HFFc6 (cell line): Measurements from ENCODE around the gene P2RX2. TPM values are rescaled to one million over a fixed set of nuclear protein-coding genes. Genes with fewer than 3 reads are reported as not detected.

Experiments used
- DNase-seq: peaks from one replicate; pipeline ENCODE4 v3.0.0-alpha.2; 2018
- H3K27ac Mint-ChIP-seq: 2 replicates; pipeline ENCODE4 v1.8.0; 2020; ENCODE audit warnings: mild to moderate bottlenecking, mixed read lengths
- H3K27me3 Mint-ChIP-seq: 2 replicates; pipeline ENCODE4 v1.8.0; 2021; ENCODE audit warnings: mild to moderate bottlenecking, moderate library complexity, mixed read lengths; ENCODE audit not compliant: insufficient read depth
- H3K36me3 Mint-ChIP-seq: 2 replicates; pipeline ENCODE4 v1.8.0; 2021; ENCODE audit warnings: low read depth, mixed read lengths
- H3K4me1 Mint-ChIP-seq: 2 replicates; pipeline ENCODE4 v1.8.0; 2020; ENCODE audit warnings: low read depth, mixed read lengths
- H3K4me3 Mint-ChIP-seq: 2 replicates; pipeline ENCODE4 v1.8.0; 2020; ENCODE audit warnings: mild to moderate bottlenecking, moderate library complexity, mixed read lengths
- H3K9me3 Mint-ChIP-seq: 2 replicates; pipeline ENCODE4 v1.8.0; 2020; ENCODE audit warnings: mild to moderate bottlenecking, mixed read lengths
- total RNA-seq, 6 experiments: library from RNA; stranded (reverse); fragmentation: NEBNext Ultra II Directional; extraction: Animal tissue kit (Norgen Biotek cat#: 25700); gene quantifications; 2 replicates in 1 of 6; 3 replicates in 5 of 6; pipeline ENCODE4 v1.2.3, GENCODE V29; 2021
- TF ChIP-seq, protein P1 (sequence below): fragments of 200-600 bp; sonication (generic); IDR thresholded peaks from 2 replicates; pipeline ENCODE4 v1.5.0; 2021; ENCODE audit warnings: antibody characterized with exemption, mild to moderate bottlenecking

Gene P2RX2
- total RNA-seq, 6 experiments from 2014 or later, result not detected

DNA sequence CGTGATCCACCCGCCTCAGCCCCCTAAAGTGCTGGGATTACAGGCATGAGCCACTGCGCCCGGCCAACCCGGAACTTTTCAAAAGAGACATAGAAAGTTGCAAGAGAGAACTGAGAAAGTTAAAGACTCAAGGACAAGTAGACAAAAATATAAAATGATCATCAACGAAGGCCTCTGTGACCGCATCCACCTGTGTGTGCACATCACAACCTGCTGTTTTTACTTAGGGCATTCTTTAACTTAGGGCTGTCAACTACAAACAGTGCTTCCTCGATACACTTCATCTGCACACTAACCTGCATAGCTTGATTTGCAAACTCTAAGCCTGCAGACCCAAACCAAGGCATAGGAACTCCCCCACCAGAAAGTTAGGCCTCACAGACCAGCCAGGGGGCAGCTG lies 14.8 kb downstream of the P2RX2 start:
- no peak for DNase-seq
- TF ChIP-seq, protein P1, sequence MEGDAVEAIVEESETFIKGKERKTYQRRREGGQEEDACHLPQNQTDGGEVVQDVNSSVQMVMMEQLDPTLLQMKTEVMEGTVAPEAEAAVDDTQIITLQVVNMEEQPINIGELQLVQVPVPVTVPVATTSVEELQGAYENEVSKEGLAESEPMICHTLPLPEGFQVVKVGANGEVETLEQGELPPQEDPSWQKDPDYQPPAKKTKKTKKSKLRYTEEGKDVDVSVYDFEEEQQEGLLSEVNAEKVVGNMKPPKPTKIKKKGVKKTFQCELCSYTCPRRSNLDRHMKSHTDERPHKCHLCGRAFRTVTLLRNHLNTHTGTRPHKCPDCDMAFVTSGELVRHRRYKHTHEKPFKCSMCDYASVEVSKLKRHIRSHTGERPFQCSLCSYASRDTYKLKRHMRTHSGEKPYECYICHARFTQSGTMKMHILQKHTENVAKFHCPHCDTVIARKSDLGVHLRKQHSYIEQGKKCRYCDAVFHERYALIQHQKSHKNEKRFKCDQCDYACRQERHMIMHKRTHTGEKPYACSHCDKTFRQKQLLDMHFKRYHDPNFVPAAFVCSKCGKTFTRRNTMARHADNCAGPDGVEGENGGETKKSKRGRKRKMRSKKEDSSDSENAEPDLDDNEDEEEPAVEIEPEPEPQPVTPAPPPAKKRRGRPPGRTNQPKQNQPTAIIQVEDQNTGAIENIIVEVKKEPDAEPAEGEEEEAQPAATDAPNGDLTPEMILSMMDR, result no peak
- H3K36me3 Mint-ChIP-seq, result peaks cover 44% of the 10 kb centered on the region
- H3K4me1 Mint-ChIP-seq, result no peaks in the 10 kb centered on the region
- H3K4me3 Mint-ChIP-seq, result no peak overlapping the region
- H3K27ac Mint-ChIP-seq, result no peak overlapping the region
- H3K27me3 Mint-ChIP-seq, result peaks cover 3% of the 10 kb centered on the region
- H3K9me3 Mint-ChIP-seq, result no peaks in the 10 kb centered on the region

DNA sequence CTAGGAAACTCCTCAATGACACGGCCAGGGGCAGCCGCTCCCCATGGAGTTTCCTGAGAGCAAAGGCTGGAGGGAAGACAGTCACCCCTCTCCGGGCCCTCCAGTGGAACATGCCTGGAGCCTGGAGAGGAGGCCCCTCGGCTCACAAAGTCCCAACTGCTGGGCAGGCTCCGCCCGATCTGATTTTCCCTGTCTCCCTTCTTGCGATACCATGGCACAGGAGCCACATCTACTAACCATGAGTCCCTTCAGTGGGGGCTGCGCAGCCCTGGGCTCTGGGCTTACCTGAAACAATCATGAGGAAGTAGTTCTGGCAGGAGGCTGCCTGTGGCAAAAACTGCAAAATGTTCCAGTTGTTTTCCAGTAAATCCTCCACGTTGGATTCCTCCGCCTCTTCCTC lies 15.3 kb downstream of the P2RX2 start:
- peaks cover 3% of the 10 kb centered on the region for H3K27me3 Mint-ChIP-seq
- TF ChIP-seq, protein P1, result no peak
- no peak overlapping the region for H3K4me3 Mint-ChIP-seq
- H3K27ac Mint-ChIP-seq, result no peak overlapping the region
- no peaks in the 10 kb centered on the region for H3K9me3 Mint-ChIP-seq
- no peak for DNase-seq
- H3K4me1 Mint-ChIP-seq, result no peaks in the 10 kb centered on the region
- peaks cover 42% of the 10 kb centered on the region for H3K36me3 Mint-ChIP-seq

DNA sequence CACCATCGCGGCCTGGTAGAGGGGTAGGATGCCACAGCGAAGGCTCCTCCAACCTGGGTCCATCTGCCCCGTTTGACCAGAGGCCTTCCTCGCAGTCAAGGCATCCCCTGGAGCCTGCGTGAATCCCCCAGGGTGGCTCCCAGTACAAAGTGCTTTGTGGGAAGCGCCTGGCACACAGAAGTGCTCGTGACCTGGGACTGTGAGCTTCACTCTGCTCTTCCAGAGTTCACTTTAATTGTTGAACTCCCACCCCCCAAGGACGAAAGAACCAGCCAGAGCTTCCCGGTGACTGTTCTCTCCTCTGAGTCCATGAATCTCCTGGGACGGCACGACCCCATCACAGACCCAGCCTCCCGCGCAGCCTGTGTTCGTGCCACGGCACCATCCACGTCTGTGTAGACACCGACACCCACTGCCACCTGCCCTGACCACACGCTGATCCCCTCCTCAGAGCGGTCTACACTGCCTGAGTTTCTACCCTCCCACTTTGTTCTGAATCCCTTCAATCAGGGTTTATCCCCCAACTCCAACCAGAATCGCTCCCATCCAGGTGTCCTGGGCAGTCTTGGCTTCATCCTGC lies 15.9 kb downstream of the P2RX2 start:
- no peak for DNase-seq
- no peaks in the 10 kb centered on the region for H3K9me3 Mint-ChIP-seq
- no peak overlapping the region for H3K27ac Mint-ChIP-seq
- TF ChIP-seq, protein P1, result no peak
- peaks cover 2% of the 10 kb centered on the region for H3K27me3 Mint-ChIP-seq
- H3K4me1 Mint-ChIP-seq, result no peaks in the 10 kb centered on the region
- no peak overlapping the region for H3K4me3 Mint-ChIP-seq
- H3K36me3 Mint-ChIP-seq, result peaks cover 42% of the 10 kb centered on the region

DNA sequence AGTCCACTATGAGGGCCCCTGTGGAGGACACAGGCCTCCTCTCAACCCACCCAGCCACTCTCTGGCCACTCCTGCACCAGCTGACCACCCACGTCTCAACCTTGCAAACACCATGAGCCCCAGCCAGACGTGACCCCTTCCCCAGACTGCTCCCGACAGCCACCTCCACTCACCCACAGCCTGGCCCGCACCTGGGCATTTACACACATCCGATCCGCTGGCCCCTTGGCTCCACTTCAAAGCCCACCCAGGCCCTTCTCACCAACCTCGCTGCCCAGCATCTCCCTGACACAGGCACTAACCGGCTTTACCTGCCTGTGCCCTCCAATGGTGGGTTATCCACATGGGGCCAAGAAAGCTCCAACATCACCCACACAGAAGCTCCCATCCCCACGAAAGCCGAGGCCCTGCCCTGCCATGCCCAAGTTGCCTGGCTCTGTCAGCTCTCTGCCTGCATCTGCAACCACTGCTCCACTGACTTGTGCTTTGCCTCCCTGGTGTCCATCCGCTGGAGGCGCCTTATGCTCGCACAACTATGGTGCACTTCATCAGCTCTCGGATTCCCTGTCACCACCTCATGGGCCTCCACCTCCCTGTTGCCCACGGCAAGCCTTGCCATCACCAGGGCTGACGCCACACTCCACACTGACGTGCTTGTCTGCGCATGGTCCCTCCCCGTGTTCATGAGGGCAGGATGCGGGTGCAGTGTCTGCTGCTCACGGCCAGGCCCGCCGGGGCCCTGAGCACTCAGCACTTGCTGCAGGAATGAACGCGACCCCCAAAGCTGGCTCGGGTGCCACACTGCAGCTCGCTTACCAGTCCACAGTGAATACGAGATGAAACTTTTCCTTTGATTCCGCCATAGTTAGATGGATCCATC lies 16.7 kb downstream of the P2RX2 start:
- TF ChIP-seq, protein P1, result no peak
- Mint-ChIP-seq H3K4me3 (no peak overlapping the region), H3K4me1 (no peaks in the 10 kb centered on the region), H3K27ac (no peak overlapping the region), H3K36me3 (peaks cover 38% of the 10 kb centered on the region), H3K27me3 (no peaks in the 10 kb centered on the region; the same call in none of the 2 replicates), H3K9me3 (no peaks in the 10 kb centered on the region)
- DNase-seq, result no peak

GRCh38 chr12:132637811-132638210 lies 19.2 kb downstream of the P2RX2 start:
- TF ChIP-seq, protein P1, result no peak
- no peak for DNase-seq
- Mint-ChIP-seq H3K4me1 (no peaks in the 10 kb centered on the region), H3K4me3 (no peak overlapping the region), H3K27ac (no peak overlapping the region), H3K27me3 (peaks cover 2% of the 10 kb centered on the region), H3K9me3 (no peaks in the 10 kb centered on the region), H3K36me3 (peaks cover 35% of the 10 kb centered on the region)
